H9 (cell line): ENCODE measurements around the gene CAPZA2. TPM values are rescaled to one million over a fixed set of nuclear protein-coding genes. Genes with fewer than 3 reads are reported as not detected.

Experiments
- DNase-seq: peaks from one replicate; pipeline ENCODE4 v3.0.0-alpha.2; 2017
- H2AFZ ChIP-seq: one replicate; pipeline ENCODE4 v1.6.1; 2013; ENCODE audit warnings: mild to moderate bottlenecking, low read length, control low read depth, moderate library complexity
- H2AK5ac ChIP-seq: 2 replicates; pipeline ENCODE4 v1.6.1; 2013; ENCODE audit warnings: low read length, control low read depth, mixed read lengths; ENCODE audit not compliant: insufficient read length
- H2BK120ac ChIP-seq: one replicate; pipeline ENCODE4 v1.6.1; 2013; ENCODE audit warnings: low read depth, mild to moderate bottlenecking, low read length, control low read depth, inconsistent platforms; ENCODE audit not compliant: poor library complexity, severe bottlenecking
- H2BK12ac ChIP-seq: 2 replicates; pipeline ENCODE4 v1.6.1; 2013; ENCODE audit warnings: low read length, control low read depth, mixed read lengths, low read depth; ENCODE audit not compliant: insufficient read length
- H2BK15ac ChIP-seq: 2 replicates; pipeline ENCODE4 v1.6.1; 2013; ENCODE audit warnings: low read depth, low read length, control low read depth
- H2BK20ac ChIP-seq: one replicate; pipeline ENCODE4 v1.6.1; 2013; ENCODE audit warnings: low read depth, mild to moderate bottlenecking, low read length, control low read depth, inconsistent platforms; ENCODE audit not compliant: poor library complexity, severe bottlenecking
- H2BK5ac ChIP-seq: 2 replicates; pipeline ENCODE4 v1.6.1; 2013; ENCODE audit warnings: low read length, control low read depth, mixed read lengths; ENCODE audit not compliant: insufficient read length
- H3K14ac ChIP-seq: 2 replicates; pipeline ENCODE4 v1.6.1; 2013; ENCODE audit warnings: low read length, control low read depth; ENCODE audit not compliant: insufficient read depth
- H3K18ac ChIP-seq: 2 replicates; pipeline ENCODE4 v1.6.1; 2013; ENCODE audit warnings: low read depth, mild to moderate bottlenecking, mixed read lengths, low read length, control low read depth; ENCODE audit not compliant: insufficient read length
- H3K23ac ChIP-seq: 2 replicates; pipeline ENCODE4 v1.6.1; 2013; ENCODE audit warnings: low read length, control low read depth, mixed read lengths, low read depth; ENCODE audit not compliant: insufficient read length
- H3K23me2 ChIP-seq: 2 replicates; pipeline ENCODE4 v1.6.1; 2013; ENCODE audit warnings: low read depth, mild to moderate bottlenecking, mixed read lengths, low read length, control low read depth; ENCODE audit not compliant: insufficient read length, poor library complexity, severe bottlenecking
- H3K27ac ChIP-seq: 2 replicates; pipeline ENCODE4 v1.5.1; 2013; ENCODE audit warnings: low read length, control low read depth, mixed read lengths, low read depth; ENCODE audit not compliant: insufficient read length
- H3K27me3 ChIP-seq: 2 replicates; pipeline ENCODE4 v1.6.1; 2013; ENCODE audit warnings: low read length, control low read depth, inconsistent platforms; ENCODE audit not compliant: insufficient read depth
- H3K4ac ChIP-seq: 2 replicates; pipeline ENCODE4 v1.6.1; 2013; ENCODE audit warnings: low read depth, mild to moderate bottlenecking, control low read depth, inconsistent platforms, low read length, moderate library complexity
- H3K4me1 ChIP-seq: 2 replicates; pipeline ENCODE4 v1.6.1; 2013; ENCODE audit warnings: low read length, control low read depth, inconsistent platforms; ENCODE audit not compliant: insufficient read depth
- H3K4me2 ChIP-seq: 2 replicates; pipeline ENCODE4 v1.6.1; 2013; ENCODE audit warnings: low read length, control low read depth, mixed read lengths; ENCODE audit not compliant: insufficient read length, insufficient read depth
- H3K56ac ChIP-seq: 2 replicates; pipeline ENCODE4 v1.6.1; 2013; ENCODE audit warnings: low read depth, mild to moderate bottlenecking, mixed read lengths, low read length, control low read depth; ENCODE audit not compliant: insufficient read length
- H3K79me1 ChIP-seq: 2 replicates; pipeline ENCODE4 v1.6.1; 2013; ENCODE audit warnings: low read depth, mild to moderate bottlenecking, moderate library complexity, low read length, control low read depth, inconsistent platforms; ENCODE audit not compliant: insufficient read depth, poor library complexity, severe bottlenecking
- H3K79me2 ChIP-seq: 2 replicates; pipeline ENCODE4 v1.6.1; 2013; ENCODE audit warnings: low read length, control low read depth, inconsistent platforms; ENCODE audit not compliant: insufficient read depth
- H3K9ac ChIP-seq: 2 replicates; pipeline ENCODE4 v1.6.1; 2013; ENCODE audit warnings: low read length, control low read depth, mixed read lengths; ENCODE audit not compliant: insufficient read length; ENCODE audit errors: extremely low read depth
- H3K9me3 ChIP-seq: one replicate; pipeline ENCODE4 v1.6.1; 2013; ENCODE audit warnings: low read depth, low read length, inconsistent platforms; ENCODE audit not compliant: control insufficient read depth
- H3T11ph ChIP-seq: one replicate; pipeline ENCODE4 v1.6.1; 2013; ENCODE audit warnings: mild to moderate bottlenecking, low read length, control low read depth, inconsistent platforms
- H4K20me1 ChIP-seq: one replicate; pipeline ENCODE4 v1.6.1; 2013; ENCODE audit not compliant: control insufficient read depth, insufficient read length, insufficient read depth
- H4K5ac ChIP-seq: 2 replicates; pipeline ENCODE4 v1.6.1; 2013; ENCODE audit warnings: low read depth, mild to moderate bottlenecking, mixed read lengths, low read length, control low read depth; ENCODE audit not compliant: insufficient read length
- H4K8ac ChIP-seq: replicated peaks from 2 replicates; pipeline ENCODE4 v1.6.1; 2013; ENCODE audit warnings: low read length, control low read depth, mixed read lengths, low read depth; ENCODE audit not compliant: insufficient read length
- H4K91ac ChIP-seq: 2 replicates; pipeline ENCODE4 v1.6.1; 2013; ENCODE audit warnings: low read depth, mild to moderate bottlenecking, moderate library complexity, mixed read lengths, low read length, control low read depth; ENCODE audit not compliant: insufficient read length
- H3K27ac Mint-ChIP-seq, 3 experiments: 2 replicates in 2 of 3; 3 replicates in 1 of 3; pipeline ENCODE4 v1.8.0; 2020 to 2021; ENCODE audit warnings: mixed read lengths in 3 of 3, mild to moderate bottlenecking in 1 of 3, moderate library complexity in 1 of 3
- H3K27me3 Mint-ChIP-seq: 2 replicates; pipeline ENCODE4 v1.8.0; 2021; ENCODE audit warnings: low read depth, mild to moderate bottlenecking, moderate library complexity, mixed read lengths
- H3K36me3 Mint-ChIP-seq, 3 experiments: 2 replicates in 2 of 3; 3 replicates in 1 of 3; pipeline ENCODE4 v1.8.0; 2020 to 2021; ENCODE audit warnings: low read depth in 3 of 3, mixed read lengths in 3 of 3; ENCODE audit not compliant: insufficient read depth in 1 of 3
- H3K4me1 Mint-ChIP-seq, 2 experiments: 2 replicates each; pipeline ENCODE4 v1.8.0; 2020; ENCODE audit warnings: mixed read lengths in 2 of 2
- H3K4me3 Mint-ChIP-seq, 2 experiments: 2 replicates in 1 of 2; 3 replicates in 1 of 2; pipeline ENCODE4 v1.8.0; 2020 to 2021; ENCODE audit warnings: mild to moderate bottlenecking in 2 of 2, mixed read lengths in 2 of 2, moderate library complexity in 1 of 2
- H3K9me3 Mint-ChIP-seq, 2 experiments: 2 replicates in 1 of 2; 3 replicates in 1 of 2; pipeline ENCODE4 v1.8.0; 2020; ENCODE audit warnings: mild to moderate bottlenecking in 2 of 2, mixed read lengths in 2 of 2, moderate library complexity in 1 of 2
- WGBS: extraction: QIAGEN DNeasy Blood & Tissue Kit; methylation state at CpG from one replicate; pipeline ENCODE4 v1.1.7; 2013; ENCODE audit warnings: missing lambda C conversion rate, low lambda C conversion rate, mixed read lengths; ENCODE audit not compliant: insufficient read length; ENCODE audit errors: extremely low coverage; 5-methylcytosine and 5-hydroxymethylcytosine counted together
- total RNA-seq: library from RNA; stranded (reverse); gene quantifications from 2 replicates; pipeline ENCODE4 v1.2.1, GENCODE V29; 2021
- TF ChIP-seq, protein P1 (sequence below): fragments of 200-600 bp; sonication (generic); conservative IDR thresholded peaks from 3 replicates; pipeline ENCODE4 v1.8.0; 2021; ENCODE audit warnings: antibody characterized with exemption, mild to moderate bottlenecking

CAPZA2 gene
- total RNA-seq, 1 experiment from 2014 or later = 131 TPM

DNA sequence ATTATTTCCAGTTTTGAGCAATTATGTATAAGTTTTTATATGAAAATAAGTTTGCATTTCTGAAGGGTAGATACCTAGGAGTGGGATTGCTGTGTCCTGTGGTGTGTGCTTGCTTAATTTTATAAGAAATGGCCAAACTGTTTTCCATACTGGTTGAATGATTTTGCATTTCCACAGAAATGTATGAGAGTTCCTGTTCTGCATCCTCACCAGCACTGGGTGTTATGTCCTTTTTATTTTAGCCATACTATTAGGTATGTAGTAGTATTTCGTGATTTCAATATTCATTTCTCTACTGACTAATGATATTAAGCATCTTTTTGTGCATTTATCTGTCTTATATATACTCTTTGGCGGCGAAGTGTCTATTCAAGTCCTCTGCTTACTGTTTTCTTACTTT, 22.3 kb downstream of the CAPZA2 start:
- H4K20me1 ChIP-seq = no peaks in the 10 kb centered on the region
- TF ChIP-seq, protein P1, sequence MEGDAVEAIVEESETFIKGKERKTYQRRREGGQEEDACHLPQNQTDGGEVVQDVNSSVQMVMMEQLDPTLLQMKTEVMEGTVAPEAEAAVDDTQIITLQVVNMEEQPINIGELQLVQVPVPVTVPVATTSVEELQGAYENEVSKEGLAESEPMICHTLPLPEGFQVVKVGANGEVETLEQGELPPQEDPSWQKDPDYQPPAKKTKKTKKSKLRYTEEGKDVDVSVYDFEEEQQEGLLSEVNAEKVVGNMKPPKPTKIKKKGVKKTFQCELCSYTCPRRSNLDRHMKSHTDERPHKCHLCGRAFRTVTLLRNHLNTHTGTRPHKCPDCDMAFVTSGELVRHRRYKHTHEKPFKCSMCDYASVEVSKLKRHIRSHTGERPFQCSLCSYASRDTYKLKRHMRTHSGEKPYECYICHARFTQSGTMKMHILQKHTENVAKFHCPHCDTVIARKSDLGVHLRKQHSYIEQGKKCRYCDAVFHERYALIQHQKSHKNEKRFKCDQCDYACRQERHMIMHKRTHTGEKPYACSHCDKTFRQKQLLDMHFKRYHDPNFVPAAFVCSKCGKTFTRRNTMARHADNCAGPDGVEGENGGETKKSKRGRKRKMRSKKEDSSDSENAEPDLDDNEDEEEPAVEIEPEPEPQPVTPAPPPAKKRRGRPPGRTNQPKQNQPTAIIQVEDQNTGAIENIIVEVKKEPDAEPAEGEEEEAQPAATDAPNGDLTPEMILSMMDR = no peak

More for the DNA sequence above, 22.3 kb downstream of the CAPZA2 start:
- Histone ChIP-seq H3K4me2 (no peak overlapping the region), H2AK5ac (no peak overlapping the region), H3K9ac (no peak overlapping the region), H4K91ac (no peak overlapping the region), H3K14ac (no peak overlapping the region), H3K79me2 (peaks cover 8% of the 10 kb centered on the region; the same call in 1 of the 2 replicates), H3K23ac (no peak overlapping the region), H3K18ac (no peak overlapping the region), H3K79me1 (peaks cover 8% of the 10 kb centered on the region), H3T11ph (no peak overlapping the region), H3K56ac (no peak overlapping the region), H2BK120ac (no peak overlapping the region), H3K4ac (no peak overlapping the region), H3K27me3 (no peaks in the 10 kb centered on the region), H2BK20ac (no peak overlapping the region), H3K4me1 (no peaks in the 10 kb centered on the region; the same call in 1 of the 2 replicates), H3K23me2 (no peaks in the 10 kb centered on the region), H2BK15ac (no peak overlapping the region), H2BK5ac (no peak overlapping the region), H4K8ac (no peak overlapping the region), H4K5ac (no peak overlapping the region), H3K9me3 (no peaks in the 10 kb centered on the region), H2BK12ac (no peak overlapping the region), H3K27ac (no peak overlapping the region), H2AFZ (no peak overlapping the region)
- no peak for DNase-seq
- H3K36me3 Mint-ChIP-seq = peaks cover 14 to 25% (median 19%) of the 10 kb centered on the region in 3 experiments
- no peak overlapping the region for H3K27ac Mint-ChIP-seq
- H3K4me1 Mint-ChIP-seq = peaks cover 36 to 38% of the 10 kb centered on the region in 2 experiments
- peaks cover 0 to 3% of the 10 kb centered on the region in 2 experiments; a peak in 2 of 5 replicates for H3K9me3 Mint-ChIP-seq
- no CpG with 5 or more reads among the region's 3 CpGs for WGBS
- H3K27me3 Mint-ChIP-seq = no peaks in the 10 kb centered on the region
- H3K4me3 Mint-ChIP-seq = no peak overlapping the region
